IMR-90 (cell line): ENCODE results near the gene ESRRB. TPM values are rescaled to one million over a fixed set of nuclear protein-coding genes. Genes with fewer than 3 reads are reported as not detected.

Experiments
- ATAC-seq: fragments of 200-7000 bp; cut with Tn5 transposase; 2 replicates; pipeline ENCODE4 v1.9.1; 2020; ENCODE audit warnings: low read depth, mild to moderate bottlenecking, moderate library complexity
- BruUV-seq: library from RNA; stranded (reverse); fragments of 400-500 nt; replicated peaks from 2 replicates; lab custom pipeline; 2021; lab: Mats Ljungman, UMichigan
- CTCF ChIA-PET: fragments of 300-600 bp; formaldehyde crosslinking; extraction: SDS; loops from one replicate; lab custom pipeline; 2021; ENCODE audit warnings: antibody characterized with exemption; lab: Yijun Ruan, JAX
- POLR2A ChIA-PET: fragments of 300-600 bp; sonication (Branson Sonifier 250); formaldehyde crosslinking; loops from one replicate; lab custom pipeline; 2022; ENCODE audit warnings: antibody characterized with exemption; ENCODE audit not compliant: unreplicated experiment; lab: Charles Lee
- DNase-seq: peaks from one replicate; pipeline ENCODE4 v3.0.0; 2013
- H2AFZ ChIP-seq: replicated peaks from 2 replicates; pipeline ENCODE3; 2013; ENCODE audit warnings: low read length, mild to moderate bottlenecking; ENCODE audit not compliant: poor library complexity
- H2AK5ac ChIP-seq: 2 replicates; pipeline ENCODE4 v1.6.1; 2013; ENCODE audit warnings: low read depth, low read length, inconsistent platforms
- H2AK9ac ChIP-seq: replicated peaks from 2 replicates; pipeline ENCODE3; 2013; ENCODE audit warnings: mild to moderate bottlenecking, low read depth, low read length, moderate library complexity; ENCODE audit not compliant: poor library complexity
- H2BK120ac ChIP-seq: 2 replicates; pipeline ENCODE4 v1.6.1; 2013; ENCODE audit warnings: low read depth, low read length, inconsistent platforms
- H2BK15ac ChIP-seq: 3 replicates; pipeline ENCODE4 v1.6.1; 2013; ENCODE audit warnings: low read depth, low read length, inconsistent platforms
- H2BK20ac ChIP-seq: 2 replicates; pipeline ENCODE4 v1.6.1; 2013; ENCODE audit warnings: low read depth, mild to moderate bottlenecking, inconsistent platforms, low read length, moderate library complexity
- H2BK5ac ChIP-seq: 2 replicates; pipeline ENCODE4 v1.6.1; 2013; ENCODE audit warnings: mild to moderate bottlenecking, low read depth, low read length, inconsistent platforms; ENCODE audit not compliant: poor library complexity, severe bottlenecking
- H3K14ac ChIP-seq: replicated peaks from 2 replicates; pipeline ENCODE4 v1.6.1; 2013; ENCODE audit warnings: low read depth, low read length, inconsistent platforms
- H3K18ac ChIP-seq: 2 replicates; pipeline ENCODE4 v1.6.1; 2013; ENCODE audit warnings: low read depth, low read length, control low read depth
- H3K23ac ChIP-seq: 2 replicates; pipeline ENCODE4 v1.6.1; 2013; ENCODE audit warnings: low read depth, low read length, inconsistent platforms
- H3K27ac ChIP-seq: 2 replicates; pipeline ENCODE4 v1.5.1; 2013; ENCODE audit warnings: mild to moderate bottlenecking, control low read depth, low read length; ENCODE audit not compliant: insufficient read depth
- H3K27me3 ChIP-seq: 2 replicates; pipeline ENCODE4 v1.6.1; 2013; ENCODE audit warnings: low read length; ENCODE audit not compliant: control insufficient read depth, insufficient read depth
- H3K36me3 ChIP-seq: 2 replicates; pipeline ENCODE4 v1.6.1; 2013; ENCODE audit warnings: low read length, mixed read lengths; ENCODE audit not compliant: control insufficient read depth, insufficient read depth
- H3K4ac ChIP-seq: 2 replicates; pipeline ENCODE4 v1.6.1; 2013; ENCODE audit warnings: low read depth, low read length, inconsistent platforms
- H3K4me1 ChIP-seq: 2 replicates; pipeline ENCODE4 v1.6.1; 2013; ENCODE audit warnings: low read length, mixed read lengths; ENCODE audit not compliant: control insufficient read depth, insufficient read depth
- H3K4me2 ChIP-seq: 2 replicates; pipeline ENCODE4 v1.6.1; 2013; ENCODE audit warnings: low read depth, mild to moderate bottlenecking, control low read depth, low read length, moderate library complexity
- H3K4me3 ChIP-seq: 2 replicates; pipeline ENCODE4 v1.5.1; 2013; ENCODE audit warnings: low read depth, mild to moderate bottlenecking, control low read depth, low read length, moderate library complexity; ENCODE audit not compliant: insufficient read depth
- H3K56ac ChIP-seq: 2 replicates; pipeline ENCODE4 v1.6.1; 2013; ENCODE audit warnings: low read length, inconsistent platforms; ENCODE audit not compliant: insufficient read depth; ENCODE audit errors: extremely low read depth
- H3K79me1 ChIP-seq, 2 experiments: 2 replicates each; pipeline ENCODE4 v1.6.1; 2013; ENCODE audit warnings: low read length in 2 of 2, inconsistent platforms in 1 of 2, low read depth in 1 of 2
- H3K9ac ChIP-seq: 2 replicates; pipeline ENCODE4 v1.6.1; 2013; ENCODE audit warnings: low read depth, low read length, control low read depth
- H3K9me1 ChIP-seq: 2 replicates; pipeline ENCODE4 v1.6.1; 2013; ENCODE audit warnings: low read length, inconsistent platforms; ENCODE audit not compliant: insufficient read depth
- H3K9me3 ChIP-seq: 2 replicates; pipeline ENCODE4 v1.6.1; 2013; ENCODE audit warnings: low read length; ENCODE audit not compliant: control insufficient read depth, insufficient read depth
- H4K20me1 ChIP-seq: 2 replicates; pipeline ENCODE4 v1.6.1; 2013; ENCODE audit warnings: low read length, inconsistent platforms; ENCODE audit not compliant: insufficient read depth
- H4K5ac ChIP-seq: 2 replicates; pipeline ENCODE4 v1.6.1; 2013; ENCODE audit warnings: mild to moderate bottlenecking, low read depth, low read length, control low read depth
- H4K8ac ChIP-seq, 2 experiments: 2 replicates each; pipeline ENCODE4 v1.6.1; 2013; ENCODE audit warnings: low read depth in 2 of 2, low read length in 2 of 2, control low read depth in 1 of 2, inconsistent platforms in 1 of 2
- H4K91ac ChIP-seq: 2 replicates; pipeline ENCODE4 v1.6.1; 2013; ENCODE audit warnings: low read depth, low read length, inconsistent platforms; ENCODE audit not compliant: insufficient read depth
- BHLHE40 ChIP-seq: fragments of 150-350 bp; IDR thresholded peaks from 2 replicates; pipeline ENCODE4 v1.6.1; 2016; ENCODE audit warnings: mild to moderate bottlenecking, low read depth, low read length
- CHD1 ChIP-seq: IDR thresholded peaks from 2 replicates; pipeline ENCODE4 v1.6.1; 2012; ENCODE audit warnings: low read depth, low read length, improper control_type of control experiment
- CTCF ChIP-seq: conservative IDR thresholded peaks from 2 replicates; pipeline ENCODE4 v1.5.1; 2012; ENCODE audit warnings: mild to moderate bottlenecking, low read depth, low read length, improper control_type of control experiment
- FOS ChIP-seq: fragments of 150-350 bp; IDR thresholded peaks from 2 replicates; pipeline ENCODE4 v1.6.1; 2016; ENCODE audit warnings: low read depth, low read length
- MXI1 ChIP-seq: IDR thresholded peaks from 2 replicates; pipeline ENCODE4 v1.6.1; 2012; ENCODE audit warnings: low read depth, mild to moderate bottlenecking, low read length, moderate library complexity, borderline replicate concordance
- RAD21 ChIP-seq: IDR thresholded peaks from 2 replicates; pipeline ENCODE4 v1.6.1; 2012; ENCODE audit warnings: low read length, improper control_type of control experiment
- RFX5 ChIP-seq: IDR thresholded peaks from 2 replicates; pipeline ENCODE4 v1.8.0; 2012; ENCODE audit warnings: low read depth, mild to moderate bottlenecking, low read length, moderate library complexity
- SMC3 ChIP-seq: fragments of 150-350 bp; IDR thresholded peaks from 2 replicates; pipeline ENCODE4 v1.6.1; 2016; ENCODE audit warnings: low read depth, mild to moderate bottlenecking, antibody characterized with exemption, low read length, moderate library complexity
- USF2 ChIP-seq: fragments of 150-350 bp; IDR thresholded peaks from 2 replicates; pipeline ENCODE4 v1.6.1; 2017; ENCODE audit warnings: mild to moderate bottlenecking, antibody characterized with exemption, low read length, low read depth
- WGBS, 2 experiments: methylation state at CpG; one replicate each; pipeline versions ENCODE4 v1.1.5 to v1.1.7; 2013; ENCODE audit warnings: missing lambda C conversion rate in 2 of 2; ENCODE audit not compliant: insufficient read length in 1 of 2; ENCODE audit errors: extremely low coverage in 2 of 2; 5-methylcytosine and 5-hydroxymethylcytosine counted together
- dilution Hi-C: fragments of 300-500 bp; cut with HindIII; formaldehyde crosslinking; loops from one replicate; pipeline ENCODE4 v1.14.3; 2018; ENCODE audit warnings: low sequenced_read_pairs; ENCODE audit not compliant: unreplicated experiment
- in situ Hi-C: fragments of 300-500 bp; cut with MboI; formaldehyde crosslinking; loops from 3 replicates; pipeline ENCODE4 v1.14.3; 2019; ENCODE audit warnings: low sequenced_read_pairs, inconsistent platforms, mixed read lengths
- intact Hi-C: fragments of 100-400 bp; cut with micrococcal nuclease; formaldehyde crosslinking; loops from 2 replicates; pipeline ENCODE4 v1.10.0; 2022
- polyA plus RNA-seq, 3 experiments: library from polyadenylated mRNA; depleted of rRNA; stranded (reverse); fragments of >200 nt; gene quantifications; 2 replicates each; pipeline ENCODE4 v1.2.3, GENCODE V29; 2012; ENCODE audit warnings: low replicate concordance in 1 of 3
- total RNA-seq: library from RNA; depleted of rRNA; stranded (reverse); fragments of >200 nt; gene quantifications from 2 replicates; pipeline ENCODE4 v1.2.3, GENCODE V29; 2012
- TF ChIP-seq, protein P1 (sequence below): fragments of 150-350 bp; IDR thresholded peaks from 2 replicates; pipeline ENCODE4 v1.6.1; 2016; ENCODE audit warnings: low read depth, mild to moderate bottlenecking, low read length, moderate library complexity, borderline replicate concordance

Gene ESRRB
- total and polyA plus RNA-seq, 2 of the 4 experiments (the other 2 are of a cell fraction) = not detected

- dilution Hi-C loops = no loop called here
- Histone ChIP-seq H2AK9ac (no peak overlapping the region), H4K5ac (no peak overlapping the region), H2AFZ (no peak overlapping the region), H3K79me1 (no peaks in the 10 kb centered on the region), H3K23ac (no peak overlapping the region), H3K18ac (no peak overlapping the region), H3K4me3 (no peak overlapping the region), H2BK120ac (no peak overlapping the region), H3K4me2 (no peak overlapping the region), H3K9me3 (no peaks in the 10 kb centered on the region), H4K8ac (no peak overlapping the region), H3K14ac (no peak overlapping the region), H4K20me1 (no peaks in the 10 kb centered on the region), H2AK5ac (no peak overlapping the region), H3K36me3 (no peaks in the 10 kb centered on the region), H2BK15ac (no peak overlapping the region), H4K91ac (no peak overlapping the region), H3K9me1 (no peaks in the 10 kb centered on the region), H3K9ac (no peak overlapping the region), H3K4ac (no peak overlapping the region), H3K56ac (no peak overlapping the region), H2BK5ac (no peak overlapping the region), H3K27ac (no peak overlapping the region), H3K27me3 (no peaks in the 10 kb centered on the region), H3K4me1 (no peaks in the 10 kb centered on the region), H2BK20ac (no peak overlapping the region)
- ATAC-seq = no peak
- WGBS, 2 experiments = 17% methylated on average over 1 of the region's 6 CpGs; no CpG with 5 or more reads in 1 of the 2 experiments
- in situ Hi-C loops = no loop called here
- DNase-seq = no peak
- intact Hi-C loops = no loop called here
- ChIA-PET CTCF (no interaction called here), POLR2A (no interaction called here)
- BruUV-seq = no TSS peak
- TF ChIP-seq CTCF (no peak), RAD21 (no peak), USF2 (no peak), CHD1 (no peak), MXI1 (no peak), BHLHE40 (no peak), FOS (no peak), RFX5 (no peak), SMC3 (no peak)
- TF ChIP-seq, protein P1, sequence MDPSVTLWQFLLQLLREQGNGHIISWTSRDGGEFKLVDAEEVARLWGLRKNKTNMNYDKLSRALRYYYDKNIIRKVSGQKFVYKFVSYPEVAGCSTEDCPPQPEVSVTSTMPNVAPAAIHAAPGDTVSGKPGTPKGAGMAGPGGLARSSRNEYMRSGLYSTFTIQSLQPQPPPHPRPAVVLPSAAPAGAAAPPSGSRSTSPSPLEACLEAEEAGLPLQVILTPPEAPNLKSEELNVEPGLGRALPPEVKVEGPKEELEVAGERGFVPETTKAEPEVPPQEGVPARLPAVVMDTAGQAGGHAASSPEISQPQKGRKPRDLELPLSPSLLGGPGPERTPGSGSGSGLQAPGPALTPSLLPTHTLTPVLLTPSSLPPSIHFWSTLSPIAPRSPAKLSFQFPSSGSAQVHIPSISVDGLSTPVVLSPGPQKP = no peak
These were observed 120.7 kb downstream of the ESRRB start for GRCh38 chr14:76496595-76496994.
